HG03025 (cell line): ENCODE data around the gene SRRM4.

Source experiments
- ATAC-seq: cut with Tn5 transposase; IDR thresholded peaks from one replicate; pipeline ENCODE4 v1.9.1; 2021; ENCODE audit warnings: mild to moderate bottlenecking, moderate library complexity; ENCODE audit not compliant: unreplicated experiment, low FRiP score

Gene SRRM4

GRCh38 chr12:119156401-119157044, 175.2 kb downstream of the SRRM4 start:
- no peak for ATAC-seq

GRCh38 chr12:119157528-119157927, 176.2 kb downstream of the SRRM4 start:
- ATAC-seq, result no peak

DNA sequence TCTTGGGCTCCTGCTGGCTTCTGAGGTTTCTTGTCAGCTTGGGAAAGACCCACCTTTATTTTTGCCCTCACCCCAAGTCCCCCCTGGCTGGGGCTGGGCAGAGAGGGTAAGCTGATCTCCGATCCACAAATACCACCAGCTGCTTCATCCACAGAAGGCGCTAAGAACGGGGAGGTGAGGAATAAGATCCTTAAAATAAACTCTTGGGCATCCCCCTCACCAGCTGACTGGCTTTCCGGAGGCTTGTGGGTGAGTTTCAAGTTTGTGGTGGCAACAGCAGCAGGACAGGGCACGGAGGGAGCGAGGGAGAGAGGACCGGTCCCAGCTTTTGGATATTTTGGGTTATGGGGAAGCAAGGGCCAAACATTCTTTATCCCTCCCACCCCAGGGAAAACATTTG, 176.6 kb downstream of the SRRM4 start:
- no peak for ATAC-seq

DNA sequence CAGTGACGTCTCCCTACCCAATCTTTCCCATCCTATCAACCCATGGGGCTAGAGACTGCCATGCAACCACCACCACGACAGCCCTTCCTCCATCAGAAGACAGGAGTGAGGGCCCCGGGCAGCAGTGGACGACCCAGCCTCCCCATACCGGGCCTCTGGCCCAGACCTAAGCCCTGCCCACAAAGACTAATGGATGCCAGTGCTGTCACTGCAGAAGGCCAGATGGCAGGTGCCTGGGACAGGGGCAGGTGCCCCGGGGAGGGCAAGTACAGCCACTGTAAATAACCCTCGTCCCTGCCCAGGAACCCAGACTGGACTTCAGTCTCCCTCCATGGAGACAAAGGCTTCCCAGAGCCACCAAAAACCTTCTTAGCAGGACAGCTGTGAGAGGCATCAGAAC, 177.1 kb downstream of the SRRM4 start:
- no peak for ATAC-seq

GRCh38 chr12:119159844-119160243, 178.5 kb downstream of the SRRM4 start:
- no peak for ATAC-seq

DNA sequence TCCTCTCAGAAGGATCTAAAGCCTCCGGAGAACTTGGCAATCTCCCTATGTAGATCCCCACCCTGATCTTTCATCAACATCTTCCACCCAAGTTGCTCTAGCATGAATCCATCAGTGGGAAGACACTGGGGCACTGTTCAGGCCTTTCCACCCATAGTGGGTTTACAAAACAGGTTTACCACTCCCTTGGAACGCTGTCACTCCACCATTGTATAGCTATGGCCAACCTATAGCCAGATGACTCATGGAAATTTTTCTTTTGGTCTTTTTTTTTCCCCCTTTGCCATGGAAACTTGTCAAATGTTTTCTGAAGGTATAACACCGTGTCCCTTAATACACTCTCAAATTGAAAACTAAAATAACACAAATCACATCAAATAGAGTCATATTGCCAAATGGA, 186.6 kb downstream of the SRRM4 start:
- ATAC-seq, result no peak

GRCh38 chr12:119168721-119169120, 187.4 kb downstream of the SRRM4 start:
- ATAC-seq, result no peak

- no peak for ATAC-seq
Observed at GRCh38 chr12:119169150-119169549, 187.8 kb downstream of the SRRM4 start.

- no peak for ATAC-seq
Observed at GRCh38 chr12:119171291-119171690, 189.9 kb downstream of the SRRM4 start.

GRCh38 chr12:119171691-119172425, 190.5 kb downstream of the SRRM4 start:
- no peak for ATAC-seq

- no peak for ATAC-seq
Observed at GRCh38 chr12:119175081-119175480, 193.7 kb downstream of the SRRM4 start.

GRCh38 chr12:119176267-119177055, 195.1 kb downstream of the SRRM4 start:
- no peak for ATAC-seq

DNA sequence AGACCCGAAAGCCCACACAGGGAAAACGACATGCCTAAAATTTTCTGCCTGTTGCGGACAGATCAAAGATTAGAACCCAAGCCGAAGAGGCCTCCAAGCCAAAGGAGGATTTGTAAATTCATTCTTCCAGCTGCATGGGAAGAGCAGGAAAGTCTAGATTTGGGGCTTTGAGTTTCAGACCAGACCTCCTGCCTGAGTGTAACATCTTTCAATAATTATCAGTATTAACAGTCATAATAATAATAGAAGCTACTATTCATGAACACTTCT, 195.7 kb downstream of the SRRM4 start:
- no peak for ATAC-seq

- ATAC-seq, result no peak
Observed at GRCh38 chr12:119177724-119178380, 196.5 kb downstream of the SRRM4 start.

- no peak for ATAC-seq
Observed at GRCh38 chr12:119178544-119179334, 197.4 kb downstream of the SRRM4 start, which contains the start of gene HSPB8. TSS of gene HSPB8 (plus strand) at chr12:119178931. CDS start at chr12:119179313, 382 bp downstream.

- ATAC-seq, result no peak
Observed at GRCh38 chr12:119179335-119180021, 198.1 kb downstream of the SRRM4 start.

DNA sequence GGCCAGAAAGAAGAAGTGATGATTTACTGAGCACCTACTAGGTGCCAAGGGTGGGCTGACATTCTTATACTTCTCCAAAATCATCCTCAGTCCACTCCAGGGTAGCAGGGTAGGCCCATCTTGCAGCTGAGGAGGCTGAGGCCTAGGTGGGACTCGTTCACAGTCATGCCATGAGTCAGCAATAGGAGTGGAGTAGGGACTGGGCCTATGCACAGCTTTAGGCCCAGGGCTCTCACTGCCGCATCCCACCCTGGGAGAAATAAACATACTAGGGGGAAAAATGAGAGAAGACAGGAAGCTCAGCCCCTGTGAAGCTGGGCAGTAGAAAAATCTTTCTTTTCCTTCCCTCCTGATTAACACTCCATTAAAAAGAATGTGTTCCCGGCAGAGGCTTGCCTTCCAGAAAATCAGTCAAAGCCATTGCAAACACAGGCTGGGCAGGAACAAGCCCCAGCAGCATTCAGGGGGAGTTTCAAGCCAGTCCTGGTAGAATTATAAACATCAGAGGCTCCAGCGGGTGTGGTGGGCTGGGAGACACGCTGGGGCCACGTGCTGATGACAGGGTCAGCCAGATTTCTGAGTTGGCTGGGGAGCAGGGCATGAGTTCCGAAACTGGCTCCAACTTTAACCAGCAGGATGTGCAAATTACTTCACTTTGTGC, 199.2 kb downstream of the SRRM4 start:
- ATAC-seq, result no peak

DNA sequence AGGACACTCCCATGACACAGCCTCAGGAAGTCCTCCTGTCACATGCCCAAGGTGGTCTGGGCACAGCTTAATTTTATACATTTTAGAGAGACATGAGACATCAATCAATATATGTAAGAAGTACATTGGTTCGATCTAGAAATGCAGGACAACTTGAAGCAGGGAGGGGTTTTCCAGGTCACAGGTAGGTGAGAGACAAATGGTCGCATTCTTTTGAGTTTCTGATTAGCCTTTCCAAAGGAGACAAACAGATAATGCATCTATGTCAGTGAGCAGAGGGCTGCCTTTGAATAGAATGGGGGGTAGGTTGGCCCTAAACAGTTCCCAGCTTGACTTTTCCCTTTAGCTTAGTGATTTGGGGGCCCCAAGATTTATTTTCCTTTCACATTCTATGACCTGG, 199.9 kb downstream of the SRRM4 start:
- no peak for ATAC-seq

DNA sequence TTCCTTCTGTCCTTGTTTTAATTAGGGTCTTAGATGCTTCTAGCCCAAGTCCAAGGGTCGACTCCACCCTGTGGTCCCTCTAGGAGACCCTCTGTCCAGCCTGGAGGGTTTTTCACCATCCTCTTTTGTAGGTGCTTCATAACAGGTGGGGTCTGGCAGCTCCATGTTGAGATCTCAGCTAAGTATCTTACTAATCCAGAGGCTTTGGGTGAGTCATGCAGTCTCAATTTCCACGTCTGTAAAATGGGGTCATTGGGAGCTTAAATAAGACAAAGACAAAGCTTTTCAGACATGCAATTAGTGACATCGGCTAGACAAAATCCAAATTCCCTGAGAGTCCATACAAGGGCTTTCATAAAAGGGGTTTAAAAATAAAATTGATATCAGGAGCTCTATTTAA, 200.6 kb downstream of the SRRM4 start:
- ATAC-seq, result no peak
